HG02938 (cell line): ENCODE measurements around the gene TFR2.

Source experiments
- ATAC-seq: cut with Tn5 transposase; IDR thresholded peaks from one replicate; pipeline ENCODE4 v1.9.1; 2021; ENCODE audit warnings: mild to moderate bottlenecking, moderate library complexity; ENCODE audit not compliant: unreplicated experiment

TFR2 gene

GRCh38 chr7:100654908-100655831 is 13.8 kb upstream of the TFR2 start:
- no peak for ATAC-seq

- no peak for ATAC-seq
Observed at GRCh38 chr7:100649826-100650565, 8.6 kb upstream of the TFR2 start.

- ATAC-seq = no peak
Observed at GRCh38 chr7:100642534-100642907, 1.2 kb upstream of the TFR2 start.

- no peak for ATAC-seq
Observed at GRCh38 chr7:100641860-100642533, 645 bp upstream of the TFR2 start.

- ATAC-seq = no peak
Observed at GRCh38 chr7:100640517-100641440, 573 bp downstream of the TFR2 start.

- ATAC-seq = no peak
Observed at GRCh38 chr7:100639995-100640516, 1.3 kb downstream of the TFR2 start.

- no peak for ATAC-seq
Observed at GRCh38 chr7:100632951-100633717, 8.2 kb downstream of the TFR2 start.

GRCh38 chr7:100630066-100630465 is 11.3 kb downstream of the TFR2 start:
- ATAC-seq = no peak

- ATAC-seq = no peak
Observed at GRCh38 chr7:100629117-100629716, 12.1 kb downstream of the TFR2 start.

- no peak for ATAC-seq
Observed at GRCh38 chr7:100627238-100627549, 14.2 kb downstream of the TFR2 start.

GRCh38 chr7:100626530-100627237 is 14.7 kb downstream of the TFR2 start:
- ATAC-seq = peak; percentile 73

- no peak for ATAC-seq
Observed at GRCh38 chr7:100626055-100626454, 15.3 kb downstream of the TFR2 start.

GRCh38 chr7:100623951-100624824 is 17.2 kb downstream of the TFR2 start:
- ATAC-seq = no peak

- ATAC-seq = no peak
Observed at GRCh38 chr7:100621554-100621953, 19.8 kb downstream of the TFR2 start.

GRCh38 chr7:100620804-100621203 is 20.5 kb downstream of the TFR2 start:
- ATAC-seq = no peak

GRCh38 chr7:100620239-100620638 is 21.1 kb downstream of the TFR2 start:
- no peak for ATAC-seq

- no peak for ATAC-seq
Observed at GRCh38 chr7:100614308-100614861, 27.0 kb downstream of the TFR2 start.
